GM20431 (cell line): ENCODE data around the gene CTNNA3.

ENCODE experiments used
- in situ Hi-C: fragments of 300-500 bp; cut with MseI, MboI; formaldehyde crosslinking; loops from one replicate; pipeline ENCODE4 v1.15.0; 2020; ENCODE audit warnings: low sequenced_read_pairs; ENCODE audit not compliant: unreplicated experiment

The CTNNA3 gene

GRCh38 chr10:67521546-67521945 is 174.4 kb downstream of the CTNNA3 start:
- in situ Hi-C loops = no loop called here

GRCh38 chr10:67520924-67521520 is 175.0 kb downstream of the CTNNA3 start:
- in situ Hi-C loops = no loop called here

GRCh38 chr10:67519434-67519833 is 176.6 kb downstream of the CTNNA3 start:
- in situ Hi-C loops = no loop called here

GRCh38 chr10:67518756-67519155 is 177.2 kb downstream of the CTNNA3 start:
- in situ Hi-C loops = no loop called here

GRCh38 chr10:67518043-67518442 is 178.0 kb downstream of the CTNNA3 start:
- in situ Hi-C loops = no loop called here

GRCh38 chr10:67506757-67507091 is 189.3 kb downstream of the CTNNA3 start:
- in situ Hi-C loops = no loop called here

GRCh38 chr10:67506083-67506756 is 189.8 kb downstream of the CTNNA3 start:
- in situ Hi-C loops = no loop called here

- in situ Hi-C loops = no loop called here
Measured at GRCh38 chr10:67492317-67493019, 203.5 kb downstream of the CTNNA3 start.

GRCh38 chr10:67487906-67488619 is 207.9 kb downstream of the CTNNA3 start:
- in situ Hi-C loops = no loop called here

GRCh38 chr10:67487199-67487598 is 208.8 kb downstream of the CTNNA3 start:
- in situ Hi-C loops = no loop called here

GRCh38 chr10:67477868-67478267 is 218.1 kb downstream of the CTNNA3 start:
- in situ Hi-C loops = no loop called here

GRCh38 chr10:67476201-67476600 is 219.8 kb downstream of the CTNNA3 start:
- in situ Hi-C loops = no loop called here

GRCh38 chr10:67473850-67474633 is 222.0 kb downstream of the CTNNA3 start:
- in situ Hi-C loops = no loop called here

GRCh38 chr10:67471022-67471421 is 225.0 kb downstream of the CTNNA3 start:
- in situ Hi-C loops = no loop called here

- in situ Hi-C loops = no loop called here
Measured at GRCh38 chr10:67464278-67464677, 231.7 kb downstream of the CTNNA3 start.

GRCh38 chr10:67452892-67453291 is 243.1 kb downstream of the CTNNA3 start:
- in situ Hi-C loops = no loop called here

- in situ Hi-C loops = no loop called here
Measured at GRCh38 chr10:67438605-67439304, 257.2 kb downstream of the CTNNA3 start.

GRCh38 chr10:67433276-67433675 is 262.7 kb downstream of the CTNNA3 start:
- in situ Hi-C loops = no loop called here

- in situ Hi-C loops = no loop called here
Measured at GRCh38 chr10:67402620-67403019, 293.4 kb downstream of the CTNNA3 start.

GRCh38 chr10:67401711-67402110 is 294.3 kb downstream of the CTNNA3 start:
- in situ Hi-C loops = no loop called here
